Peyer's patch (tissue), 4 donors: ENCODE measurements around the gene DHRS7C.

ENCODE experiments used
- CTCF ChIP-seq, 6 experiments: fragments of 450-650 bp in 4 of 6; fragments of 200-600 bp in 2 of 6; sonication (generic) in 1 of 6; IDR thresholded peaks; one replicate each; pipeline ENCODE4 v1.5.1; 2017 to 2019; ENCODE audit warnings: antibody characterized with exemption in 6 of 6, mild to moderate bottlenecking in 3 of 6, moderate library complexity in 1 of 6
- POLR2A ChIP-seq, 2 donors: fragments of 450-650 bp; IDR thresholded peaks; one replicate each; pipeline ENCODE4 v1.5.1; 2017; ENCODE audit warnings: antibody characterized with exemption in 2 of 2, mild to moderate bottlenecking in 2 of 2, moderate library complexity in 2 of 2

- no peak for TF ChIP-seq CTCF (IDR thresholded peaks at IDR 0.05)
- no peak for TF ChIP-seq POLR2A (IDR thresholded peaks at IDR 0.05)
Observed at GRCh38 chr17:9729735-9730420, 61.5 kb downstream of the DHRS7C start.
